GM12891 (cell line): Measurements from ENCODE around the gene KASH5.

Experiments
- POLR2A ChIP-seq: IDR thresholded peaks from 2 replicates; pipeline ENCODE4 v1.6.1; 2011; ENCODE audit warnings: low read depth, low read length, control low read depth
- POLR2AphosphoS5 ChIP-seq: IDR thresholded peaks from 2 replicates; pipeline ENCODE4 v1.6.1; 2011; ENCODE audit warnings: low read depth, low read length, control low read depth
- POU2F2 ChIP-seq: IDR thresholded peaks from 2 replicates; pipeline ENCODE4 v1.6.1; 2011; ENCODE audit warnings: low read depth, mild to moderate bottlenecking, control low read depth, low read length, moderate library complexity
- SPI1 ChIP-seq: IDR thresholded peaks from 2 replicates; pipeline ENCODE4 v1.6.1; 2011; ENCODE audit warnings: low read depth, low read length, control low read depth
- TAF1 ChIP-seq: IDR thresholded peaks from 2 replicates; pipeline ENCODE4 v1.6.1; 2011; ENCODE audit warnings: low read depth, low read length, control low read depth

DNA sequence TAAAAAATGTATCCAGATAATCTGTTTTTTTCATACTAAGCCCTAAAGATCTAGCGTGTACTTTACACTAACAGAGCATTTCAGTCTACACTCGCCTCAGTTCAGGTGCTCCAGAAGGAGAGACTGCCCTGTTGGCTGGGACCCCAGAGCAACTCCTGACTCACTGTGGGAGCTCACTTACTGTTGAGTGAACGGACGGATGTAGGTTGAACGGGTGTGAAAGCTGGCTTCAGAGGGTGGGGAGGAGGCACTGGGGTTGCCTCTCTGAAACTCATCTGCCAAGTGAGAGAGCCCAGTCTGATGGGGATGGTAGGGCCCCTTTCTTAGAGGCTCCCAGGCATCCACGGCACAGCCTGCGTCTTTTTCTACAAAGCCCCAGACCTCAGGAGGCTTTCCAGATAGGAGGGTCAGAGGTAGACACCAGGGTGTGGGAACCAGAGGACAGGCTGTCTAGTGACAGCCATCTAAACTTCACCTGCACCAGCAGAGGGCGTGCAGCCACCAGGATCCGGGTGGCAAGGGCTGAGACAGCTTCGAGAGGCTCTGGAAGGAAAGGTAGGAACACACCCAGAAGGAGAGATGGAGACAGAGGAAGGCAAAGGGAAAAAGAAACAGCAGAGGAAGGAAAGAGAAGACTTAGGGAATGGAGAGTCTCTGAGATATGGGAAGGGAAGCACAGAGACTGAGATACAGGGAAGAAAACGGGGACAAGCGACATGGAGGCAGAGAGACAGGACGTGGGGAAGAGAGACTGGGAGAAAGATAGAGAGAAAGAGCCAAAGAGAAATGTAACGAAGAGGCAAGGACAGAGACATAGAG lies 3.7 kb downstream of the KASH5 start:
- TF ChIP-seq POLR2AphosphoS5 (no peak), TAF1 (no peak), POLR2A (no peak), SPI1 (no peak), POU2F2 (0 out of 2 replicates have a peak, but pooled peaks have one; percentile 21)
